B cell (primary cell): ENCODE results near the gene NYAP2. TPM values are rescaled to one million over a fixed set of nuclear protein-coding genes. Genes with fewer than 3 reads are reported as not detected.

Experiments
- ATAC-seq: fragments of 200-7000 bp; cut with Tn5 transposase; one replicate; pipeline ENCODE4 v1.10.0; 2021; ENCODE audit warnings: low read depth, mild to moderate bottlenecking, moderate number of reproducible peaks, moderate library complexity
- CTCF ChIA-PET: fragments of 350-600 bp; sonication (Branson Sonifier 250); formaldehyde crosslinking; loops from one replicate; lab custom pipeline; 2021; ENCODE audit warnings: antibody characterized with exemption, inconsistent platforms; lab: Charles Lee
- POLR2A ChIA-PET: fragments of 350-600 bp; sonication (Branson Sonifier 250); formaldehyde crosslinking; loops from one replicate; lab custom pipeline; 2021; ENCODE audit warnings: antibody characterized with exemption; lab: Charles Lee
- DNase-seq: peaks from one replicate; pipeline ENCODE4 v3.0.0; 2013
- H2AFZ ChIP-seq: 2 replicates; pipeline ENCODE4 v1.6.1; 2012; ENCODE audit warnings: mild to moderate bottlenecking, low read depth, low read length; ENCODE audit not compliant: insufficient read depth, poor library complexity, severe bottlenecking
- H3K27ac ChIP-seq, 2 donors: 1 replicate in 1 of 2; 2 replicates in 1 of 2; pipeline ENCODE4 v1.5.1; 2012 to 2013; ENCODE audit warnings: low read length in 2 of 2, mild to moderate bottlenecking in 2 of 2, moderate library complexity in 1 of 2
- H3K27me3 ChIP-seq, 4 experiments: fragments of 200-600 bp in 1 of 4; sonication (generic) in 1 of 4; replicated peaks in 1 of 4; 1 replicate in 2 of 4; 2 replicates in 2 of 4; pipeline versions ENCODE4 v1.6.1 to v1.7.0; 2013 to 2016; ENCODE audit warnings: low read length in 3 of 4, mild to moderate bottlenecking in 2 of 4, mixed read lengths in 1 of 4, moderate library complexity in 1 of 4; ENCODE audit not compliant: insufficient read depth in 4 of 4, control insufficient read depth in 3 of 4; ENCODE audit errors: control extremely low read depth in 1 of 4
- H3K36me3 ChIP-seq, 2 experiments: replicated peaks in 1 of 2; 1 replicate in 1 of 2; 2 replicates in 1 of 2; pipeline versions ENCODE4 v1.6.1 to v1.7.1; 2013; ENCODE audit warnings: low read length in 1 of 2; ENCODE audit not compliant: insufficient read depth in 2 of 2, control insufficient read depth in 1 of 2; ENCODE audit errors: control extremely low read depth in 1 of 2, extremely low read depth in 1 of 2
- H3K4me1 ChIP-seq, 2 donors: fragments of 200-600 bp in 1 of 2; sonication (generic) in 1 of 2; 1 replicate in 1 of 2; 2 replicates in 1 of 2; pipeline versions ENCODE4 v1.5.1 to v1.6.1; 2013 to 2017; ENCODE audit warnings: low read length in 2 of 2; ENCODE audit not compliant: control insufficient read depth in 2 of 2, insufficient read depth in 2 of 2
- H3K4me2 ChIP-seq: replicated peaks from 2 replicates; pipeline ENCODE3; 2012; ENCODE audit warnings: mild to moderate bottlenecking, low read depth, low read length; ENCODE audit not compliant: poor library complexity, severe bottlenecking
- H3K4me3 ChIP-seq, 5 experiments: fragments of 200-600 bp in 1 of 5; sonication (generic) in 1 of 5; 1 replicate in 3 of 5; 2 replicates in 2 of 5; pipeline versions ENCODE4 v1.5.1 to v1.7.0; 2011 to 2016; ENCODE audit warnings: low read length in 4 of 5, mild to moderate bottlenecking in 4 of 5, low read depth in 2 of 5, control low read depth in 1 of 5, moderate library complexity in 1 of 5; ENCODE audit not compliant: insufficient read depth in 1 of 5; ENCODE audit errors: control extremely low read depth in 1 of 5, extremely low read depth in 1 of 5
- H3K79me2 ChIP-seq: fragments of 200-600 bp; sonication (generic); one replicate; pipeline ENCODE4 v1.6.0; 2016; ENCODE audit warnings: low read length; ENCODE audit not compliant: control insufficient read depth, insufficient read depth
- H3K9ac ChIP-seq: fragments of 200-600 bp; sonication (generic); 2 replicates; pipeline ENCODE4 v1.6.1; 2017; ENCODE audit warnings: mild to moderate bottlenecking, low read length, moderate library complexity
- H3K9me3 ChIP-seq, 3 donors: one replicate each; pipeline versions ENCODE4 v1.6.1 to v1.7.1; 2013; ENCODE audit warnings: low read length in 2 of 3; ENCODE audit not compliant: control insufficient read depth in 2 of 3, insufficient read depth in 1 of 3; ENCODE audit errors: control extremely low read depth in 1 of 3
- H4K20me1 ChIP-seq: 2 replicates; pipeline ENCODE4 v1.6.0; 2012; ENCODE audit warnings: mild to moderate bottlenecking, low read length; ENCODE audit not compliant: insufficient read depth, control insufficient read depth, poor library complexity, severe bottlenecking
- H3K27ac Mint-ChIP-seq: one replicate; pipeline ENCODE4 v1.8.0; 2021; ENCODE audit warnings: mixed read lengths
- H3K27me3 Mint-ChIP-seq: one replicate; pipeline ENCODE4 v1.8.0; 2021; ENCODE audit warnings: mixed read lengths
- H3K4me1 Mint-ChIP-seq: one replicate; pipeline ENCODE4 v1.8.0; 2021; ENCODE audit warnings: mixed read lengths
- H3K4me3 Mint-ChIP-seq: one replicate; pipeline ENCODE4 v1.8.0; 2021; ENCODE audit warnings: mixed read lengths
- H3K9me3 Mint-ChIP-seq: one replicate; pipeline ENCODE4 v1.8.0; 2022; ENCODE audit warnings: mixed read lengths; ENCODE audit not compliant: insufficient read depth
- EZH2 ChIP-seq: IDR thresholded peaks from 2 replicates; pipeline ENCODE4 v1.6.1; 2012; ENCODE audit warnings: borderline replicate concordance, low read depth, mild to moderate bottlenecking, moderate library complexity, low read length; ENCODE audit not compliant: insufficient read depth, poor library complexity, severe bottlenecking
- WGBS: methylation state at CpG from one replicate; pipeline ENCODE4 v1.1.5; 2013; ENCODE audit warnings: missing lambda C conversion rate; ENCODE audit not compliant: insufficient coverage; 5-methylcytosine and 5-hydroxymethylcytosine counted together
- intact Hi-C: fragments of 100-400 bp; cut with micrococcal nuclease; formaldehyde crosslinking; loops from one replicate; pipeline ENCODE4 v1.10.0; 2022
- polyA plus RNA-seq: library from polyadenylated mRNA; depleted of rRNA; stranded (reverse); fragments of >200 nt; gene quantifications from 2 replicates; pipeline ENCODE4 v1.2.3, GENCODE V29; 2012
- total RNA-seq, 2 donors: library from RNA; stranded (reverse); fragments of 120-200 nt in 1 of 2; gene quantifications; 1 replicate in 1 of 2; 2 replicates in 1 of 2; pipeline versions ENCODE4 v1.2.3 to v1.2.4, GENCODE V29; 2013 to 2022
- TF ChIP-seq, protein P1 (sequence below): fragments of 200-600 bp; IDR thresholded peaks from one replicate; pipeline ENCODE4 v1.8.0; 2022; ENCODE audit warnings: antibody characterized with exemption, mild to moderate bottlenecking

Gene NYAP2
- total and polyA plus RNA-seq, 2 donors (not counting 1 experiment from before 2014, with no cell fraction given): 0.12 to 0.17 TPM

DNA sequence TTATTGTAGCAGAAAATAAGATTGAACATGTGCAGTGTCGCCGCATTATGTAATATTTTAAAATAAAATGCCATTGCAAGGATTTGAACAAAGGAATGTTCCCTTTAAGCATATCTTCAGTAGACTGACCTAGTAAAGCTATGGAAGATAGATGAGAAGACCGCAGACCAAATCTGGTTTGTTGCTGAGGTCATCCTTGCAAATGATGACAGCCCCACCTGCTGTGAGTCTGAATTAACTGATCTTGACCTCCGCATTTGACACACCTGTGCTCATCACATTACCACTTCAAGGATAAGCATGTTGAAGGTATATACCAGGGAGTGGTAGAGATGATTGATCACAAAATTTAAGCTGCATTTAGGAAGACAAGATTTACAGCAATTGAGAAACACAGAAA, 96.2 kb downstream of the NYAP2 start:
- Histone ChIP-seq H2AFZ (no peak overlapping the region), H3K4me1 (no peaks in the 10 kb centered on the region), H3K9ac (no peak overlapping the region), H3K79me2 (no peaks in the 10 kb centered on the region), H3K36me3 (no peaks in the 10 kb centered on the region), H4K20me1 (no peaks in the 10 kb centered on the region), H3K4me3 (no peak overlapping the region), H3K27me3 (no peaks in the 10 kb centered on the region), H3K27ac (no peak overlapping the region), H3K9me3 (no peaks in the 10 kb centered on the region), H3K4me2 (no peak overlapping the region)
- TF ChIP-seq EZH2: no peak
- TF ChIP-seq, protein P1, sequence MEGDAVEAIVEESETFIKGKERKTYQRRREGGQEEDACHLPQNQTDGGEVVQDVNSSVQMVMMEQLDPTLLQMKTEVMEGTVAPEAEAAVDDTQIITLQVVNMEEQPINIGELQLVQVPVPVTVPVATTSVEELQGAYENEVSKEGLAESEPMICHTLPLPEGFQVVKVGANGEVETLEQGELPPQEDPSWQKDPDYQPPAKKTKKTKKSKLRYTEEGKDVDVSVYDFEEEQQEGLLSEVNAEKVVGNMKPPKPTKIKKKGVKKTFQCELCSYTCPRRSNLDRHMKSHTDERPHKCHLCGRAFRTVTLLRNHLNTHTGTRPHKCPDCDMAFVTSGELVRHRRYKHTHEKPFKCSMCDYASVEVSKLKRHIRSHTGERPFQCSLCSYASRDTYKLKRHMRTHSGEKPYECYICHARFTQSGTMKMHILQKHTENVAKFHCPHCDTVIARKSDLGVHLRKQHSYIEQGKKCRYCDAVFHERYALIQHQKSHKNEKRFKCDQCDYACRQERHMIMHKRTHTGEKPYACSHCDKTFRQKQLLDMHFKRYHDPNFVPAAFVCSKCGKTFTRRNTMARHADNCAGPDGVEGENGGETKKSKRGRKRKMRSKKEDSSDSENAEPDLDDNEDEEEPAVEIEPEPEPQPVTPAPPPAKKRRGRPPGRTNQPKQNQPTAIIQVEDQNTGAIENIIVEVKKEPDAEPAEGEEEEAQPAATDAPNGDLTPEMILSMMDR: no peak
- CTCF ChIA-PET: no interaction called here
- no peak for DNase-seq
- no CpG with 5 or more reads among the region's 4 CpGs for WGBS
- Mint-ChIP-seq H3K27me3 (peaks cover 6% of the 10 kb centered on the region), H3K4me3 (no peak overlapping the region), H3K27ac (no peak overlapping the region), H3K9me3 (no peaks in the 10 kb centered on the region), H3K4me1 (no peaks in the 10 kb centered on the region)
- intact Hi-C loops: no loop called here
- POLR2A ChIA-PET: no interaction called here
- no peak for ATAC-seq

DNA sequence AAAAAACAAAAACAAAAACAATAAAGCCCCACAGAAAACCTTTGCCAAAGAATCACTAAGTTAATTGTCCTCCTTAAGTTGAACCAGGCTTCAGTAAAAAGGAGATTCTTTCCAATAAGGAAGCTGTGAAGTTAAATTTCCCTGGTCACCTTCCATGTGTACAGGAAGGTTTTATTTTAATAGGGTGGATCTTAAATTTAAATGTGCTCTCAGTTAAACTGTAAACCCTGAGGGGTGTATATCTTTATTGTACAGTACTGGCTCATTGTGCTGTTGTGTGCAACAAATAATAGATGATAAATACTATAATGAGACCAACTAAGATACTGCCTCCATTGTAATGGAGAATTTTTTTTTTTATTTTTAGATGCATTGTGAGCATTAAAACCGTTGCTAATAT, 97.1 kb downstream of the NYAP2 start:
- intact Hi-C loops: no loop called here
- Histone ChIP-seq H3K79me2 (no peaks in the 10 kb centered on the region), H4K20me1 (no peaks in the 10 kb centered on the region), H3K4me1 (no peaks in the 10 kb centered on the region), H3K27me3 (no peaks in the 10 kb centered on the region), H3K9ac (no peak overlapping the region), H3K36me3 (no peaks in the 10 kb centered on the region), H2AFZ (no peak overlapping the region), H3K4me2 (no peak overlapping the region), H3K4me3 (no peak overlapping the region), H3K9me3 (no peaks in the 10 kb centered on the region), H3K27ac (no peak overlapping the region)
- Mint-ChIP-seq H3K9me3 (no peaks in the 10 kb centered on the region), H3K4me3 (no peak overlapping the region), H3K27ac (no peak overlapping the region), H3K27me3 (peaks cover 6% of the 10 kb centered on the region), H3K4me1 (no peaks in the 10 kb centered on the region)
- DNase-seq: no peak
- POLR2A ChIA-PET: no interaction called here
- no peak for ATAC-seq
- WGBS: no CpG with 5 or more reads among the region's 1 CpG
- CTCF ChIA-PET: no interaction called here
- TF ChIP-seq, protein P1: no peak
